Activated CD4-positive, alpha-beta T cell treated with anti-CD3 and anti-CD28 coated beads for 4 hours (primary cell): Measurements from ENCODE around the gene ZNF385A.

Experiments
- DNase-seq, 2 donors: peaks; one replicate each; pipeline ENCODE4 v3.0.0-alpha.2; 2020

ZNF385A gene

DNA sequence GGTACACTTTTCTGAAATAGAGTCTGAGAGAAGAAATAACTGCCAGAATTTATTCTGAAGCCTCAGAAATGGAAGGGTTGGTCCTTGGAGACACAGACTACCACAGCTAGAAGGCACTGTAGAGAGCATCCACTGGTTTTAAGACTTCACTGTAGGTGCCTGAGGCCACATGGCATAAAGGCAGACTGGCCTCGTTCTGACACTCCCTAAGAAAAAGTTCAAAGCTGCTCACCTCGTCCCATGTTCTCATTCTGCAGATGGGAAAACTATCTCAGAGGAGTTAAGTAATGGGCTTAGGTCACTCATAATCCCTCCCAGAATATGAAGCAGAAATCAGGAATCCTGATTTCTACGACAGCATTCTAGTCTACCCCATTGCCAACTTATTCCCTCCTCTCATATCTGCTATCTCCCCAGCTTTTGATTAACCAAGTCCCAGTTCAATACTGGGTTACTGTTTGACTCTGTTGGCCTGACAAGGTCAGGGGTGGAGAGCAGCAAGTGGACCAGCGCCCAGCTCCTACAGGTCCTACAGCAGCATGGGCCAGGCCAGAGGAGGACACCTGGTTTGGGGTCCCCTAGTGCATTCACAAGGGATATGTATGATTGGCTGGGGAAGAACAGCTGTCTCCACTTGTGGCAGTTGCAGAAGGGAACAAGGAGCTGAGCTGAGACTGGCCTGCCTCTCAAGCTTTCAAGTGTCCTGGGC, 30.8 kb upstream of the ZNF385A start:
- DNase-seq: no peak

DNA sequence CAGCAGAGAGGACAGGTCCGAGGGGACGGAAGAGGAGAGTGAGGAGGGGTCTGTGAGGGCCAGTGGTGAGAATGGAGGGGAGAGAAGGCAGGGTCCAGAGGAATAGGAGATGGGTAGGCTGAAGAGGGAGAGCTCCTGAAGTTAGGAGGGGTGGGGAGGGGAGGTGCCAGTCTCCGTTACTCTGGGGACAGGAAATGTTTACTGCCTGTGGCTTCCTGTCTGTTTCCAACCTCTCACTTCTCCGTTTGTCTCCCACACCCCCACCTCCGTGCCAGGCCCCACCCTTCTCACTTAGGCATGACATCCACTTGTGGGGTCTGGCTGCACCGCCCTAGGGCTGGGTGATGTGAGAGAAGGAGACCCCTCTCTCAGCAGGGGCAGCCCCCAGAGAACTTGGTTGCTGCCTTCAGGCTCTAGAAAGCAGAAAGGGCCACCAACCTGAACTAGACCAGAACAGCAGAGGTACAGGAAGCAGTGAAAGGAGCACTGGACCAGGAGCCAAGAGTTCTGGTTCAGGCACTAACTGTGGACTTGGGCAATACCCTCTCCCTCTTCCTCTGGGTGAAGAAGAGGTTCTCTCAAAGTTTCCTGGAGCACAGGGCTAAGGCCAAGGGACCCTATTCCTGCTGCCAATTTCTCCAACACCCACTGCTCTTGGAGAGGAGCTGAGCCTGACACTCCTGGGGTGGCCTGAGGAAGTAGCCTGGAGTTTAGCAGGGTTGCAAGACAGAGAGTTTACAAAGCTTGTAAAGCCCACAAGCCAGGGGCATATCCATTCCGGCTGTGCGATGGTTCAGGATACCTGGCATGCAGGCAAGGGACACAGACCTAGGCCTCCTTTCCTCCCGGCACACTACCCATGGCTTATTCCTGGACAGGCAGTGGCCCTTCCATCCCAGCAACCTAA, 29.0 kb upstream of the ZNF385A start:
- peak; percentile 63 to 72 for DNase-seq

DNA sequence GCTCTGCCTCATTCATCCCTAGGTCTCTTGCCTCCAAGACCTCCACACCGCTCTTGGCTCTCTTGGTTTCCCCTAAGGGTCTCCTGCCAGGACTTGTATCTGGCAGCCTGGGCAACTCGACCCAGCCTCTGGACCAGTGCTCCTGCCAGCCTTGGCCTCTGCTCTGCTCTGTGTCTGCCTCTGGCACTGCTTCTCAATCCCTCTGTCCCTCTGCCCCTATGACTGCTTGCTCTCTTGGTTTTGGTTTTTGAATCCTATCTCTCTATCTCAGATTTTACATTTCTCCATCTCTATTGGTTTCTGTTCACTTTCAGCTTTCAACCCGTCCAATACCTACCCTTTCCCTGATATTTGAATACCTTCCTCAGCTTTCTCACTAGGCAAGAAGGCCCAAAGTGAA, 28.3 kb upstream of the ZNF385A start:
- no peak for DNase-seq

DNA sequence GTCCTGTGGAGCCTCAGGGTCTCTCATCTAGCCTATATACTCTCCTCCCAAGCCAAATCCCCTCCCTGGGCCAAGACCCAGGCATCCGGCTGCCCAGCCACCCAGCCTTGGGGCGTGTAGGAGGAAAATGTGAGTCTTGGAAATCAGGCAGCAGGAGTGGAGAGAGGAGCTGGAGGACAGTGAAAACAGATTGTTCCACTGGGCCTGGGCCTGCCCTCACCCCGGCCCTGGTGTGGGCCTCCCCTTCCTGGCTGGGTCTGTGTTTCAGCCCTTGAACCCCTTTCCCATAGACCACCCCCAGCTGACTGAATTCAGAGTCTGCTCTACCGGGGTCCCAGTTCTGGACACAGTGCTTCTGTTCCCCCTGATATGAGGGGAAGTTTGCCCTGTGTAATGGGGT, 27.8 kb upstream of the ZNF385A start:
- DNase-seq: no peak

DNA sequence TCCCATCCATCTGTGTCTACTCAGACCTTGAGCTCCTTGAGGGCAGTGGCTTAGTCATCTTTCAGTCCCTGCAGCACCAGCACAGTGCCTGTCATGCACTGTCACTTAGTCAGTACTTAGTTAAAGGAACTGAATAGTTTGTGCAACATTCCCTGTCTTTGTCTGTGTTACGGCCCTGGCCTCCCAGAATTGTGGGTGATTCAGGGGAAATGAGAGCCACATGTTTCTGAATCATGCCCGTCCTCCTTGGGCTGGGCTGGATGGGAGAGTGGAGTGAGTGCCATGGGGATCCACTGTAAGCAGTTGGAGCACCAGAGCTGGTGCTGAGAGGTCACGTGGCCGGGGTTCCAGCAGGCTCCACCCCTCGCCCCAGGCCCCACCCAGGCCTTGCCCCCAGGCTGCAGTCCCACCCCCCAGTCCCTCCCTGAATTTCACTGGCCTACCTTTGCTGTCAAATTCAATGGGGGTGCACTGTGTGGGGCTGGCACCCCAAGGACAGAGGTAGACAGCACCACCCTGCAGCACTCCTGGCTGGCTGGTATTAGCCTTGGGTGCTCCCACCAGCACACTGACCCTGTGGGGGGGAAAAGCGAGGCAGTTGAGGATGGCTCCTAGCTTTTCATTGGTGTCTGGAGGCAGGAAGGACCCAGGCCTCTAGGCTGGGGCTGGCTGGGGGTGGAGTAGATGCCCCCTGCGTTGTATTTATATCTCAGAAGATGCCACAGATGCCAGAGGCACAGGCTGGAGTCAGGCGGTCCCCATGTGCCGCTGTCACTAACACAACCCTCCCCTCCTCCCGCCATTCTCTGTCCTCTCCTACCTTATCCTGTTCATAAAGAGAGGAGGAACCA, 27.1 kb upstream of the ZNF385A start:
- DNase-seq: peak; percentile 44 to 46

DNA sequence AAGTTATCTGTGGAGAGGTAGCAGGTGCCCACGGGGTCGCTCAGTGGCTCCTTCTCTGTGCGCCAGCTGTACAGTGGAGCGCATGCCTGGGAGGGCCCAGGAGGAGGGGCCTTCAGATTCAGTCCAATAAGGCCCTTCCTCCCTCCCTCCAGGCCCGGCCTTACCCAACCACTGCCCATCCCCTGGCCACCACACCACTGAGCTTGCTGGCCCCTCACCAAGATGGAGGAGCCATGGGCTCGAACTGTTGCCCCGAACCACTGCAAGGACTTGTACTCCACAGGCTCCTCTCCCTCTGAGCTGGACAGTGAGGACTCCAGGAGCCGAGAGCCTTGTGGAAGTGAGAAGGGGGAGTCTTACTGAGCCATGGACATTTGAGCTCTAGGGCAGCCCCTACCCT, 24.7 kb upstream of the ZNF385A start:
- no peak for DNase-seq

DNA sequence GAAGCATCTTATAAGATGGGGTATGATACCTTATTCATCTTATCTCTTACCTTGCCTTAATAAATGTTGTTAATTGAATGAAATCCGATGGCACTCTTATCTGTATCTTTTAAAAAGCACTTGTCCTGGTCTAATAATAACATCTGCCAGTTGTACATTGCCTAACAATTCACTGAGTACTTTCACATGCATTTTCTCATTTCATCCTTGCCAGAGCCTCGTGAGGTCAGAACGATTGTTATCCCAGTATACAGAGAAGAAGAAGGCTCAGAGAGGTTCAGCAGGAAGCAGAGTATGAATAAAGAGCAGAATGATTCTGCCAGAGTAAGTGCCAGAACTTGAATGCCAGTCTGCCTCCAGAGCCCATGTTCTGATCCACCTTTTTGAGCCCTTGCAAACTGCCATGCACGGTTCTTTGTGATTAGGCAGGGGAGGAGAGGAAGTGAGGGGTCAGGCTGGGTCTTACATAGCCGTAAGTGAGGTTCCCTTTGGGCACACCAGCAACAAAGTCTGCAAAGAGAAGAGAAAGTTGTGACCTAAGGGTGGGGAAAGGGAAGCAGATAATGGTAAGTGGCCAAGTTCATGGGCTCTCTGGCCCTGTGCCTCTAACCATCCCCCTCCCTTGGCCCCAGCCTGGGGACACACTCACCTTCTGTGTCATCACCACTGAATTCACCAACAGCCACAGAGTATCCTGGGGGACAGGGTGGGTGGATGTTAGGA, 22.8 kb upstream of the ZNF385A start:
- no peak for DNase-seq

DNA sequence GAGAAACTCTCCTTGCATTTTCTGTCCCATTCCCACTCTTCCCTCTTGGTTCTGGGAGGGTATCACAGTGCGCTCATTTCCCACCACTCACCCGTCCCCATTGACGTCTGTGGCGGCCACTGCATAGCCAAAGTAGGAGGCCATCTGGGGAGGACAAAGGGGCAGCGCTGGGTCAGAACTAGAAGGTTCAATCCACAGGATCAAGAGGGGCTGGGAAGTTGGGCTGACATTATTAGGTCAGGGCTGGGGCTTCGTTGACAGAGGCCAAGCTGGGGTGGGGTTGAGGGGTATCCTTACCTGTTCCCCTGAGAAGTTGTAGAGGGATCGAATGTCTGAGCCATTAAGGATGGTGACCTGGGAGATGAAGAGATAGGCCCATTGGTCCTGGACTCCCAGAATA, 21.0 kb upstream of the ZNF385A start:
- no peak for DNase-seq

DNA sequence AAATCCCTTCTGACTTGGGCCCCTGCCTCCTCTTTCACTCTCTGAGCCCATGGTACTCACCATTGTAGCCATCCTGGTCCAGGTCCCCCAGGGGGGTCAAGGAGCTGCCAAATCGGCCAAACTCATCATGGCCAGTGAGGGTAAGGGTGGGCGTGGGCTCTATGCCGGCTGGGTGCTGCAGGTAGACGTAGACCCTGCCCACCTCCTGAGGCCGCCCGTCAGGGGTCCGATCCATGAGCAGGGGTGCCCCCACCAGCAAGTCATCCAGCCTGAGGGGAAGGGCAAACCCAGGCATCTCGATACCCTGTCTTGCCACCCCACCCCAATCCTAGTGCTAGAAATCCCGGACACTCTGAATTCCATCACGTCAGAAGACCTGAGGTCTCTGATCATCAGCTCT, 20.6 kb upstream of the ZNF385A start:
- no peak for DNase-seq

DNA sequence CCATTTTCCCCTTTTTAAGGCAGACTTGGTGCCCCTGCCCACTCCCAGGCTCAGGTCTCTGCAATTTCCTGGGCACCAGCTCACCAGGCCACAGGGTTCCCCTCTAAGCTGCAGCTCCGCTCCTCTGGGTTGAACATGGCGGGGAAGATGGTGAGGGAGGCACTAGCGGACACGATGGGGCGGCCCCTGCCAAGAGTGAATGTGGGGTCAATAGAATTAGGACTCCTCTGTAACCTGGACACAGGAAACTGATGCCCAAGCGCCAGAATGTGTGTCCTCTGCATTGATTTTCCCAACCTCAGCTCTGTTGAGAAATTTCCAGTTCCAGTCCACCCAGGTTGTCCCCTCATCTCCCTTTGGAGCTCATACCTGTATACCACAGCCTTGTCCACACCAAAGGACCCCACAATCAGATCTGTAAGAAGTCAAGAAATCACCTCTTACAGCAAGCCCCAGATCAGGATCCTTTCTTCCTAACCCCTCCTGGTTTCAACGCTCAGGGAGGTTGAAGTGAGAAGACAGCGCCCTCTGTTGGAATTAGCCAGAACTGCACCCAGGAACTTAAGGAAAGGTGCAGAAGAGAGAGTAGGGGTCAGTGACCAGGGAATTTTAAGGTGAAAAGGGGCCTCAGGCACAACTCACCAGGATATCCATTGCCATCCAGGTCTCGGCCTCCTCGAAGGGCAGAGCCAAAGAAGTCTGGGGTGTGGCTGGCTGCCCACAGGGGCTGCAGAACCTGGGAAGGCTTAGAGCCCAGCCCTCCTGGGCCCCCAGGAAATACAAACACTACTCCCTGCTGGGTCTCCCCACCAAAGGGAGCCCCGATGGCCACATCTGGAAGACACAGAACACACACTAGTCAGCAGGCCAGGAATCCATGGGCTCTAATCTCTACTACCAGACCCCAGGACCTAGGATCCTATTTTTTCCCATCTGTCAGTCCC, 19.8 kb upstream of the ZNF385A start:
- DNase-seq: peak in 1 of 2 donors; percentile 67

DNA sequence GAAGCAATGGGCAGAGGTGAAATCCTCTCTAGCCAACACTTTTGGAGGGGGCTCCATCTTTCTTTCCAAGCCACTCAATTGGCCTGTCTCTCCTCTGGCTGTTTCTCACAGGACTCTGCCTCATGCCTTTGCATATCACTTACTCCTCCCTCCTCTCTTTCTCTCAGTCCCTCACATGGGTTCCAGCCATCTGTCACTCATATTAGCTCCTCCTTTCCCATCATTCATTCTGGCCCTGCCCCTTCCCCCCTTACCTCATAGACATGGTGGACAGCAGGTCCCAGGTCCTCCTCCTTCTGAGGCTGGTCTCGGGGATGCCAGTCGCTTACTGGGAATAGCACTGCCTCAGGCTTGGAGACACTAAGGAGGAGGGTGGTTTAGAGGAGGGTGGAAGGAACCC, 16.6 kb upstream of the ZNF385A start:
- DNase-seq: no peak

DNA sequence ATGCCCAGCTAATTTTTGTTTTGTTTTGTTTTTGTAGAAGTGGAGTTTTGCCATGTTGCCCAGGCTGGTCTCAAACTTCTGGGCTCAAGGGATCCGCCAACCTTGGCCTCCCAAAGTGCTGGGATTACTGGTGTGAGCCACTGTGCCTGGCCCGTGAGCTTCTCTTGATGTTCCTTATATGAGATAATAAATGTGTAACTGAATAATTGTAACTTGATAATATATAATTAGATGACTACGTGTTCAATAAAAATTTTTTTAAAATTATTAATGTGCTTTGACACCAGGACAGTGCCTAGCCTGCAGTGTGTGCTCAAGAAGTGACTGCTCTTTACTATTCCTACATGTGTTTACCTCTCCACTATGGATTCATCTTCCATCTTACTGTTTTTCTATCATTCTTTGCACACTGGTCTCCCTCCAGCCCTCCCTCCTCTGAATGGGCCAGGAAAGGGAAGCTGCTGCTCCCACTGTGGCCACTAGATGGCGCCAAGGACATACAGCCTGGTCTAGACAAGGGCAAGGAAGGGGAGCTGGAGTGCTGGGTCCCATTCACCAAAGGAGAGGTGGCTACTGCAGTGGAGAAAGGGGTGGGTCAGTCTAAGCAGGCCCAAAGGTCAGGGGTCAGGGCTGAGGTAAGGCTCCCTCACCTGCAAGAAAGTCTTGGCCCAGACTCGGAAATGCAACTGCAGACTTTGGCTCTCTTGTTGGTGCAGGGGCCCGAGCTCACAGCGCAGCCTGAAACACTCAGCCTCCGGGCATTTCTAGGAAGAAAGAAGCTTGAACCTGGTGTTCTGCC, 14.7 kb upstream of the ZNF385A start:
- peak; percentile 76 to 90 for DNase-seq

DNA sequence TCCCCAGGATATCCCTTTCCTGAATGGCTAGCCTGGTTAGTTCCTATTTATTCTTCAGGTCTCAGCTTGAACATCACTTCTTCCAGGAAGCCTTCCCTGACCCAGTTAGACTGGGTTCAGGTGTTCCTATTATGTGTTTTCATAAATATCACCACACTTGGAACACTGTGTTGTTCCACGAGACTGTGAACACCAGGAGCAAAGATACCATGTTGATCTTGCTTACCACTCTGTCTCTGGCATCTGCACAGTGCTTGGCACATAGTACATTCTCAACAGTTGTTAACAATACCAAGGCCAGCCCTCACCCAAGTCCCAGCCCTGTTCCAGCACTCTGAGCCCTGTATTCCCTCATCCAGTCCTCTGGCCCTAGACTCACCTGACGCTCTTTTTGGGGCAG, 13.7 kb upstream of the ZNF385A start:
- no peak for DNase-seq

DNA sequence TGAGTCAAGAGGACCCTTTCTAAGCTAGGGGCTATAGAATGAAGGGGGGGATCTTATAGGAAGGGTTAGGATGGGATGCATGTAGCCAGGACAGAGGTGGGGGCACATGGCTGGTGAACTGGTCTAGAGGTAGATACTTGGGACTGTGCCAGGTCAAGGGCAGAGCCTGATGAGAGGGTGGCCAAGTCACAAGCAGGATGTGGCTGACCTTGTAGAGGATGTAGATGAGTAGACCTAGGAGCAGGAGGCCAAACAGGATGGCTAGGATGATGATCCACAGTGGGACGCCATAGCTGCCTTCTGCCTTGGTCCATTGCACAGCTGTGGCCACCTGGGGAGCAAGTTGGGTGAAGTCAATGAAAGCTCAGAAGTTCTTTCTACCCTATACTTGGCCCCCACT, 12.6 kb upstream of the ZNF385A start:
- no peak for DNase-seq

DNA sequence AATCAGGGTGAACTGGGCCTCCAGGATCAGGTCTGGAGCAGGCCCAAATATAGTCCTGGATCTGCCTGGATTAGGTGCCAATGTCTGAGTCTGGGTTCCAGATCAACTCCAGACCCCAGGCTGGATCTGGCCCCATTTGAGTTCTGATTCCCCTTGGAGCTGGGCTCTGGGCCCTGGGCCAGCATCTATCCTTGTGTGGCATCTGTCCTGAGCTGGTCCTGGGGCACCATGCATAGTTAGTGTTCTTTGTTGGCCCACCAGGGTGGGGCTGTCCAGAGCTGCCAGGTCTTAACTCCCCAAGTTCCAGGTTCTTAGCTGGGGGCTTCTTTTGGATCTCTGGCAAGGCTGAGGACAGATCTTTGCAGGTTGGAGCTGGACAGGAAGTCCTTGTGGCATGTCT, 11.0 kb upstream of the ZNF385A start:
- no peak for DNase-seq

DNA sequence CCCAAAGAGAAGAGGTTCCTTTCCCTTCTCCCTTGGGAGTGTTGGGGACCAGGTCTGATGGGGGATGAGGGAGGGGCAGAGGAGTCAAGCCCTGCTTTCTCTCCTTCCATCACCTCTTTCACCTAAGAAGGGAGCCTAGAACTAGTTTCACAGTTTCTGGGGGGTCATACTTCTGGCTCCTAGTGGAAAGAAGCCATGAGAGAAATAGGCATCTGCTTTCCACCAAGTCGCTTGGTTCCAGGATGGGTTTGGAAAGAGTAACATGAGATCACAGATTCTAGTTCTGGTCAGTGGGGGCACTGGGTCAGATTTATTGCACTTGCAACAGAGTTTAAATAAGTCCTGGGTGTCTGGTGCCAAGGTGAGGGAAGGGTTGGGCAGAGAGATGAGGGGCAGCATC, 10.5 kb upstream of the ZNF385A start:
- DNase-seq: no peak

DNA sequence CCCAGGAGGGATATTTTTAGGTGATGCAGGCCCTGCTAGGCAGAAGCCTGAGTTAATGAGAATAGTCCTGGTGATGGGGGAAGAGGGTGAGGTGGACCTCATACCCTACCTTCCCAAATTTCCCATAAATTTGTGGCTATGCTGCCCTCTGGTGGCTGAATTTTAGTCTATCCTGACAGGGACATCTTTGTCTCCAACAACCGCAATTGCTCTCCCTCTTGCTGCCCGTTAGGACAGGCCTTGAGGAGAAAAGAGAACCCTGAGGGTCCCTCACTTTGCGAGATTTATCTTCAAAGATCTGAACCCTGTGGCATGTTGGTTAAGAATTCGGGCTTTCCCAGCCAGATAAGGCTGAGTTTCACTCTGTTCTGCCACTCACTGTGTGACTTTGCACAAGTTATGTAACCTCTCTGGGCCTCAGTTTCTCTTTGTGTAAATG, 9.8 kb upstream of the ZNF385A start:
- DNase-seq: peak; percentile 44 to 59

DNA sequence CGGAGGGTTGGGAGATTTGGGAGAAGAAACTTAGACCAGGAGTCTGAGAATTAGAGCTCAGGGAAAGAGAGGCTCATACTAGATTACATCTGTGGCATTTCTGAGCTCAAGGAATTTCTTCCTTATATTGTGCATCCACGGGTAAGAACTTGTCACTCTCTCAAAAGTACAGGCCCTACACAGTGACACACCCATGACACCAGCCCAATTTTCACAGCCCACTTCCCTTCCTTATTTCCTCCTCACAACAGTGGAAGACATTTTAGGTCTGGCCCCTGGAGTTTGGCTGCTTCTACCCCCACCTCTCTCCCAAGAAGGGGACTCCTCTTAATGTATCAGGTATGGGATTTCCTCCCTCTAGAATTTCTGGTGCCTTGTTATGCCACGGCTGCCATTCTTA, 9.2 kb upstream of the ZNF385A start:
- no peak for DNase-seq

DNA sequence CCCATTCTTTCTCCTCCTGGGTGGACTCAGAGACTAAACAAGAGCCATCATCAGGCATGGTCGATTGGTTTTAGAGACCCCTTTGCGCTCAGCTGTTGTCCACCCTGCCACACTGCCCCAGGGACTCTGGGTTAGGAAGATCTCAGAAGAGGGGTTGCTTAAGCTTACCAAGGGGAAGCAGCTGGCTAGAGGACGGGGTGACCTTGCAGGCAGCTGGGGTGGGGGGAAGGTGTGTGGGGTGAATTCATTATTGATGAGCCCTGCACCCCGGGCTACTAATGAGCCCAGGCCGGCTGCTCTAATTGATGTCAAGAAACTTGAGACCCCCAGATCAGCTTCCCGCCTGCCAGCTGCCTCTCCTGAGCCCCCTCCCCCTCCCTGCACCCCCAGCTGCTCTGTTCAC, 8.7 kb upstream of the ZNF385A start:
- no peak for DNase-seq

DNA sequence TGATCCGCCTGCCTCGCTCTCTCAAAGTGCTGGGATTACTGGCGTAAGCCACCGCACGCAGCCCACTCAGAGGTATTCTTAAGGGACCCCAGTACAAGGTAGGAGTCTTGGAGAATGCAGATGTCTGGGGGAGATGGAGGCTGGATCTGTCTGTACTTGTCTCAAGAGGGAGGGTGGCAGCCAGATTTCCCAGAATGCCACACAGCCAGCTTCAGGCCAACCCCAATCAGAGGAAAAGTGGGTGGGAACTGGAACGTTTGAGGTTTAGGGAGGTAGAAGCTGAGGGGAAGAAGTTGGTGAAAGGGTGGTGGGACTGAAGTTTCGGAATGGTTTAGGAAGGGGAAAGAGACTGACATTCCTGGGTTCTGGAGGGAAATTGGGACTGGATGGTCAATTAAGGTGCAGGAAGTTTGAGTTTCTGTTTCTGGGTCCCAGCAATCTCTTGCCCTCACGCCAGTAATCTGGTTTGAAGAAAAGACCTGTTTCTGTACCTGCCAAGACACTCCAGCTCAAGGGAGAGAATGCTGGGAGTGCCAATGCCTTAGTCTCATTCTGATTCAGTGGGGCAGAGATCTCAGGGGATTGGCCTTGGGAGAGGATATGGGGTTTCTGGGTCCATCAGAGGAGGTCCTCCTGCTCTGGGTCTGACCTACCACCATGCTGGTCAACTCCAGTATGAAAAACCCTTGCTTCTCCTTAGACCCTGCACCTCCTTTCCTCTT, 8.1 kb upstream of the ZNF385A start:
- no peak for DNase-seq
